Fibroblast of lung (primary cell): ENCODE data around the gene CFAP77.
A peak's percentile ranks its signal among the peaks of the same experiment; 100 is the strongest.

Source experiments
- CTCF ChIP-seq, 2 donors: IDR thresholded peaks in 1 of 2; conservative IDR thresholded peaks in 1 of 2; 1 replicate in 1 of 2; 2 replicates in 1 of 2; pipeline ENCODE4 v1.5.1; 2011 to 2012; ENCODE audit warnings: low read length in 2 of 2, control low read depth in 1 of 2, inconsistent platforms in 1 of 2, low read depth in 1 of 2, mild to moderate bottlenecking in 1 of 2
- EZH2 ChIP-seq: IDR thresholded peaks from 2 replicates; pipeline ENCODE4 v1.5.1; 2012; ENCODE audit warnings: low read length, control low read depth, mild to moderate bottlenecking; ENCODE audit errors: missing control alignments

GRCh38 chr9:132590318-132591182 lies 180.5 kb downstream of the CFAP77 start:
- TF ChIP-seq CTCF (conservative IDR thresholded peaks at IDR 0.05 in 1 of 2, IDR thresholded peaks at IDR 0.05 in 1 of 2; ENCODE audit: low read depth in 1 of 2, low read length in 2 of 2) (no peak), EZH2 (peak; percentile 99)
